ENCODE data around the gene ECSCR.
"Not testable (repeated sequence)": the region's sequence is repeated elsewhere in the genome, so short reads cannot be mapped to it uniquely, and the experiment has no call there.

Gene ECSCR

DNA sequence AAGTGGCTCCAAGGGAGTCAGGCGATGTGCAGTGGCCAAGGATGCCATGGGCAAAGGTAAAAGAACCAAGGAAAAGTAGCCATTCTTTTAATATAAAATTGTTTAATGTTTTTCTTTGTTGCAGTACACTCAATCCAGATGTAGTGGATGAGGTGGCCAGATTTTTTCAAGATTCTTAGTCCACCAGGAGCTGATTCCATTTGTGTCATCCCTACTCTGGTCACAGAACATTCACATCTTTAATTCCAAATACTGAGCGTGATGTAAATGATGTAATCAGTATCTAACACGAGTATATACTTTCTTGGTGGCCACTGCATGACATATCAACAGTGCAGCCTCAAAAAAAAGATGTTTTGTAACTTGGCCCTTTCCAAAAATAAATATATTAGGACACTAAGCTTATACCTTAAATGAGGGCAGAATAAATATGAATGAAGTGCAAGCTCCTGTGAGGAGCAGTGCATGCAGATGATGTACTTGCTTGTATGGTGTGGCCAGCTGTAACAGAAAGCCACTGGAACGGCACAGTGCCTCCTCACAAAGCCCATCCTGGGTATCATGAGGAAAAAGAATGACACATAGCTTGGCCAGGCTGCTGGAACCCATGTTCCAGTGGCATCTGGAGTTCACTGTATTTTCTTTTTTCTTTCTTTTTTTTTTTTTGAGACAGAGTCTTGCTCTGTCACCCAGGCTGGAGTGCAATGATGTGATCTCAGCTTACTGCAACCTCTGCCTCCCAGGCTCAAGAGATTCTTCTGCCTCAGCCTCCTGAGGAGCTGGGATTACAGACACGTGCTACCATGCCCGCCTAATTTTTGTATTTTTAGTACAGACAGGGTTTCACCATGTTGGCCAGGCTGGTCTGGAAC is 52.2 kb downstream of the ECSCR start:
- no peak for DNase-seq

DNA sequence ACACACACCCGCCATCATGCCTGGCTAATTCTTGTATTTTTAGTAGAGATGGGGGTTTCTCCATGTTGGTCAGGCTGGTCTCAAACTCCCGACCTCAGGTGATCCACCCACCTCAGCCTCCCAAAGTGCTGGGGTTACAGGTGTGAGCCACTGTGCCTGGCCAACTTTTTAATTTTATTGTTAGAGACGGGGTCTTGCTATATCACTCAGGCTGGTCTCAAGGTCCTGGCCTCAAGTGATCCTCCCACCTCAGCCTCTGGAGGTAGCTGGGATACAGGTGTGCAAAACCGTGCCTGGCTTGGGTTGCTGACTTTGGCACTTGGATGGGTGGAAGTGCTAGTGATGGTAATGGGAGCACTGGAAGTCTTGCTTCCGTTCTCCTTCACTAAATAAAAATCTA is 53.4 kb downstream of the ECSCR start:
- not testable (repeated sequence) for DNase-seq

DNA sequence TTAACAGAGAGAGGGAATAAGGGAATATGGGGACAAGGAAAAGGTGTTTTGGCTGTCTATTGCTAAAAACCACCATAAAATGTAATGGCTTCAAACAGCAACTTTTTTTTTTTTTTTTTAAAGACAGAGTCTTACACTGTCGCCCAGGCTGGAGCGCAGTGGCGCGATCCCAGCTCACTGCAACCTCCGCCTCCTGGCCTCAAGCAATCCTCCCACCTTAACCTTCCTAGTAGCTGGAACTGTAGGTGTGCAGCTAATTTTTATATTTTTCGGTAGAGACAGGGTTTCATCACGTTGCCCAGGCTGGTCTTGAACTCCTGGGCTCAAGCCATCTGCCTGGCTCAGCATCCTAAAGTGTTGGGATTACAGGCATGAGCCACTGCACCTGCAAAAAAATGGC is 54.4 kb downstream of the ECSCR start:
- DNase-seq = no peak

DNA sequence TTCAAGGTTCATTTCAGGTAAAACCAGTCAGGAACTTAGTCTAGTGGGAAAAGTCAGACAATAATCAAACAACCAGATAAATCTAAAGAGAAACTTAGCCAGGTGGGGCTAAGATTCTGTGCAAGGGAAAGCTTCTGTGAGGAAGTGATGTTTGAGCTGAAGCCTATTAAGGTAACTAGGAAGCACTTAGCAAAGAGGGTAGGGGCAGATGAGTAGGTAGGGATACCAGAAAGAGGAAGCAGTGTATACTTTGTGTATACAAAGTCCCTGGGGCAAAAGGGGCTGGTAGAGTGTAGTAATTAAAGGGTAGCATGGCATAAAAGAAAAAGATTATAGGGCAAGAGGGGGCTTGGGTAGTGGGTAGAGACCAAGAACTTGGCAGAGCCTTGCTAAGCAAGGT is 55.0 kb downstream of the ECSCR start:
- DNase-seq = no peak

DNA sequence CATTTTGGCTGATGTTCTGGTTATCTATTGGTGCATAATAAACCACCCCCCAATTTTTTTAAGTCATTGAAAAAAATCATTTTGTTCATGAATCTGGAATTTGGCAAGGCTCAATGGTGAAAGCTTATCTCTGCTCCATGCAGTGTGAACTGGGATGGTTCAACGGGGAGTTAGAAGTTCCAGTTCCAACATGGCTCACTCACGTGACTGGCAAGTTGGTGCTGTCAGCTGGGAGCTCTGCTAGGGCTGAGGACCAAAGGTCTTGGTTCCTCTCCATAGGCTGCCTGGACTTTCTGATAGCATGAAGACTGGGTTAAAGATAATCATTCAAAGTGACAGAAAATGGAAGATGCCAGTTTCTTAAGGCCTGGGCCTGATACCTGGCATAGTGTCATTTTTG is 55.6 kb downstream of the ECSCR start:
- no peak for DNase-seq

DNA sequence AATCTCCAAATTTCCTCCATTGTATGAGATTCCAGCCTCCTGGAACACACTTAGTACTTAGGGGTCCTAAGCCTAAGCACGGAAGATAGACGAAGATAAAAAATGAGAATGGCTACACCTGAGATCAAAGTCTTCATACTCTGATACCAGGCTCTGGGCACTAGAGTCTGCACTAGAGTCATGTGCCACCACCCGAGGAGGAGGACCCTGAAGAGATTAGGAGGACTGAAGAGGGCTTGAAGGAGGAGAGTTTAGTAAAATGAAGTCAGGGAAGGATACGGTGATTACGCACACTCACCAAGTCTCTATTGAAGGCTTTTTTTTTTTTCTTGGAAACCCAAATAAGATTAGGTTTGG is 58.1 kb downstream of the ECSCR start:
- no peak for DNase-seq

DNA sequence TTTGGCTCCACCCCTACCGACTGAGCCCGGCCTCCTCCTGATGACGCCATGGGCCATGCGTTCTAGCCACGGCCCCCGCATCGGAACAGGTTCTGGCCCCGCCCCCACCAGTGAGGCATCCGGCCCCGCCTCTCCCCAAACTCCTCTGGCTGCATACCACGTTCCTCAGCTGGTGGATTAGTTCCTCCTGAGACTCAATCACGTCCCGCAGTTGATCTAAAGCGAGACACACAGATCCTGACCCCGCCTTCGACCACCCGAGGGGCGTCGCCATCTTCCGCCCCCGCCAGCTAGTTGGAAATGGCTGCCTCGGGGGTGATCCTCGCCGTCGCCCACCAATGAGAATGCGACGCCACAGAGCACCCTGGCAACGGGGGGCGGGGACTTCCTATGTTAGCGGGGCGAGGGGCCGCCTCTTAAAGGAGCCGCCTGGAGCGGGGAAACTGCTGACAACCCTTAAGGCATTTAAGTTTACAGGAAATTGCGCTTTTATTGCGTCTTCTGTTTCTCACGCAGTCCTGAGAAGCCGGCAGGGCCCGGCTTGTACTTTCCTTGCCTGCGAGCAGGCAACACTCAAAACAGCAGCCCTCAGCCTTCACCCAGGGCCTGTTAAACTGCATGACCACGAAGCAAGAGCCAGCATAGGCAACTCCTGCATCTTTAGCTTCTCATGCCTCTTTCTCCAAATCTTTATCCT is 58.6 kb downstream of the ECSCR start, which contains the start of gene SPATA24:
TSS of gene SPATA24 (minus strand) at position 303 of the 697 bp plus-strand sequence. CDS start at position 274, 29 bp downstream.
- DNase-seq = peak; percentile 87

DNA sequence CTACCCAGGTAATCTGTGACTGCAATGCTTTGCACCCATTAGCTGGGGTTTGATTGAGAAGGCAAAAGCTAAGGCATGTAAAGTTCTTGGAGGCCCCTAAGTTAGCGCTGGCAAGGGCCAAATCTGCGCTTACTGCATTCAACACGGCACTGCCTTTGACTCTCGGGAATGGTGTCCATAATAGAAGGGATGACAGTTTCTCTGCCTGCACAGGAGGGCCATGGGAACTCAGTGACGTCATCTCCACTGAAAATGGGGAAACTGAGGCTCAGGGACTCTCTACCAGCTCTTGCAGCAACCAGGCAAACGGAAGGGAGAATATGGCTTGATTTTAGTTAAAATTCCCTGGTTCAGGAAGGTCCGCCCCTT is 59.1 kb downstream of the ECSCR start:
- DNase-seq = no peak

DNA sequence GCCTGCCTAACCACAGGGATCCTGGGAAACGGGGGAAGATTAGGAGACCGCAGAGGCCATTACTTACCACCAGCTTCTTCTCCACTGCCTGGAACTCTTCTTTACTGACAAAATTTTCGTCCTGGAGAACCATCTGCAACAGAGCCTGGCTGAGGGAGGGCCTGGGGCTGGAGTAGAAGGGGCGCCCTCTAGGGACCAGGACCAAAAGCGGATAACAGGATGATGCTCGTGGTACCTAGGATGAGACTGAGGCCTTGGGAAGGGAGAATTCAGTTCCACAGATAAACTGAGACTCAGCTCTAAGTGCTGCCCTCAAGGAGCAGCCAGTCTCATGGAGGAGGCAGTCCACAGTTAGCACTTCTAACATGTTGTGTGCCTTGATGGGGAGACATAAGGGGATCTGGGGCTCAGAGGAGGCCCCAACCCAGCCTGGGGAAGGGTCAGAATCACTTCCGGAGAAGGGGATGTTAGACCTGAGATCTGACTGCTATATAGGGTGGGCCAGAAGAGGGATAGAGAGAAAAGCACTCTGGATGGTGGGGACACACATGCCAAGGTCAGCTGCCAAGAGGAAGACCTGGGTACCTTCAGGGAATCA is 59.9 kb downstream of the ECSCR start:
- DNase-seq = peak; percentile 23

DNA sequence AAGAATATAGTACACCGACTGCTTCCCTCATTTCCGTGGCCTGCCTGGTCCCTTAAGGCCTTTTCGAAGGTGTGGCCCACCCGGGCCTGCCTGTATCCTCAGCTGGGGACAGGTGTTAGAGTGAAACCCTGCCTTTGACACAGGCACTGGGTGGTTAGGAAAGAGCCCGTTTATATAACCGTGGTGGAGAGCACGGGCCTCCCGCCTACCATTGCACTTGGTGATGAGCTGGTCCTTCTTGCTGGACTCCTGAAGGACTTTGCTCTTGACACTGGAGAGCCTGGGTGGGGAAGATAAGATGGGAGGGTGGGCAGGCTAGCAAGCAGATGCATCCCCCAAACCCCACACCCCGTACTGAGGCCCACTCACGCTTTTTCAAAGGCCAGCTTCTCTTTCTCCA is 61.0 kb downstream of the ECSCR start:
- DNase-seq = no peak

DNA sequence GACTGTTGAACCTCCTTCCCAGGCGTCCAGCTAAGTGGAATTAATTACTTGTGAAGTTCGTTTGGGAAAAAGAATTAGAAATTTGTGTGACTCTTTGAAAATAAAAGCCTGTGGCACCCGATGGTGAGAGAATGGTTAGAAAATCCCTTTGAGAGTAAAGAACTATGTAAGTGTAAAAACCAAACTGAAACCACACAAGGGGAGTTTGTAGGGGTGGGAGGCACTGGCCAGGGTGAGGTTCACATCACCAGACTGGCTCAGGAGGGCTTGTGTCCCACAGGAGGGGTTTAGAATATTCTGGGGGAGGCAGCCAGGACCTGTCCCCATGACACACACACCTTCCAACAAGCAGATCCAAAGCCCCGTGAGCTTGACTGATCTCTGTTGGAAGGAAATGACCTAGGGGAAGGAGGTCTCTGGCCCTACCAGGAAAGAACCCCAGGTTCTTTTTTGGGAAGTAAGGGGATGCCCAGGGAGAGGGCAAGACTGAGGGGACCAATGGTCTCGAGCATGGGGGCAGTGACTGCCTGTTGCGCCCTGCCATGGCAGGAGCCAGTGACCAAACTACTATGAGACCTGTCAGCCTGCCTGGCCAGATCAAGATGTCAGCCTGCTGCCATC is 62.9 kb downstream of the ECSCR start:
- DNase-seq = no peak

Measured in NCI-H1694 treated with DMSO at 0.1 percent for 48 hours (cell line).